NB4 (cell line): Measurements from ENCODE around the gene SULT2A1.
"Not testable (repeated sequence)": the region's sequence is repeated elsewhere in the genome, so short reads cannot be mapped to it uniquely, and the experiment has no call there.

Source experiments
- DNase-seq: peaks from one replicate; pipeline ENCODE4 v3.0.0; 2010; ENCODE audit warnings: low read depth
- H3K4me3 ChIP-seq: one replicate; pipeline ENCODE4 v1.5.1; 2011; ENCODE audit warnings: mild to moderate bottlenecking, low read depth, low read length, moderate library complexity
- MAX ChIP-seq: IDR thresholded peaks from 2 replicates; pipeline ENCODE4 v1.6.1; 2011; ENCODE audit warnings: low read depth, low read length
- MYC ChIP-seq: IDR thresholded peaks from 2 replicates; pipeline ENCODE4 v1.6.1; 2011; ENCODE audit warnings: low read depth, low read length
- POLR2A ChIP-seq: IDR thresholded peaks from 2 replicates; pipeline ENCODE4 v1.6.1; 2011; ENCODE audit warnings: mild to moderate bottlenecking; ENCODE audit not compliant: insufficient read length; ENCODE audit errors: extremely low read depth
- TF ChIP-seq, protein P1 (sequence below): IDR thresholded peaks from one replicate; pipeline ENCODE4 v1.5.1; 2012; ENCODE audit warnings: low read depth, low read length

The SULT2A1 gene

GRCh38 chr19:47886010-47886559 is at the start of gene SULT2A1:
Gene SULT2A1 (minus strand): TSS chr19:47886315. CDS start chr19:47886257, 58 bp downstream.
- TF ChIP-seq MYC = no peak
- TF ChIP-seq MAX = no peak
- no peak for TF ChIP-seq POLR2A
- TF ChIP-seq, protein P1, sequence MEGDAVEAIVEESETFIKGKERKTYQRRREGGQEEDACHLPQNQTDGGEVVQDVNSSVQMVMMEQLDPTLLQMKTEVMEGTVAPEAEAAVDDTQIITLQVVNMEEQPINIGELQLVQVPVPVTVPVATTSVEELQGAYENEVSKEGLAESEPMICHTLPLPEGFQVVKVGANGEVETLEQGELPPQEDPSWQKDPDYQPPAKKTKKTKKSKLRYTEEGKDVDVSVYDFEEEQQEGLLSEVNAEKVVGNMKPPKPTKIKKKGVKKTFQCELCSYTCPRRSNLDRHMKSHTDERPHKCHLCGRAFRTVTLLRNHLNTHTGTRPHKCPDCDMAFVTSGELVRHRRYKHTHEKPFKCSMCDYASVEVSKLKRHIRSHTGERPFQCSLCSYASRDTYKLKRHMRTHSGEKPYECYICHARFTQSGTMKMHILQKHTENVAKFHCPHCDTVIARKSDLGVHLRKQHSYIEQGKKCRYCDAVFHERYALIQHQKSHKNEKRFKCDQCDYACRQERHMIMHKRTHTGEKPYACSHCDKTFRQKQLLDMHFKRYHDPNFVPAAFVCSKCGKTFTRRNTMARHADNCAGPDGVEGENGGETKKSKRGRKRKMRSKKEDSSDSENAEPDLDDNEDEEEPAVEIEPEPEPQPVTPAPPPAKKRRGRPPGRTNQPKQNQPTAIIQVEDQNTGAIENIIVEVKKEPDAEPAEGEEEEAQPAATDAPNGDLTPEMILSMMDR = no peak
- no peak within 1 kb of the TSS for H3K4me3 ChIP-seq
- no peak for DNase-seq

- H3K4me3 ChIP-seq, DNase-seq: not testable (repeated sequence)
These were observed 42.5 kb upstream of the SULT2A1 start for GRCh38 chr19:47928581-47928980.

DNA sequence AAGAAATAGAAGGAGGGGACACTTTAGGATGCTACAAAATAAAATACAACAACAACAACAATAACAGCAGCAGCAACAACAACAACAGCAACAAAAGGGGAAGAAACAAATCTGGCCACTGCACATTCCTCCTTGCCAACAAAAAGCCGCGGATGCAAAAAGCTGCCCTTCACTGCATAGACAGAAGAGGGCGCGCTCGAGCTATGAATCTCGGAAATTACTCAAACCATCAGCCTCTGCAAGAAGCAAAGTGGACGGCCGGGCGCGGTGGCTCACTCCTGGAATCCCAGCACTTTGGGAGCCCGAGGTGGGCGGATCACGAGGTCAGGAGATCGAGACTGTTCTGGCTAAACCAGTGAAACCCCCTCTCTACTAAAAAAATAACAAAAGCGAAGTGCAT is 34.0 kb upstream of the SULT2A1 start:
- not testable (repeated sequence) for H3K4me3 ChIP-seq, DNase-seq

DNA sequence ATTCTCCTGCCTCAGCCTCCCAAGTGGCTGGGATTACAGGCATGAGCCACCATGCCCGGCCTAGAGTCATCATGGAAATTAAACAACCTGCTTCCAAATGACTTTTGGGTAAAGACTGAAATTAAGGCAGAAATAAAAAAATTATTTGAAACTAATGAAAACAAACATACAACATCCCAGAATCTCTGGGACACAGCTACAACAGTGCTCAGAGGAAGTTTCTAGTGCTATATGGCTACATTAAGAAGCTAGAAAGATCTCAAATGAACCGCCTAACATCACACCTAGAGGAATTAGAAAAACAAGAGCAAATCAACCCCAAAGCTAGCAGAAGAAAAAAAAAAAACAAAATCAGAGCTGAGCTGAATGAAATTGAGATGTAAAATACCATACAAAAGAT is 24.1 kb upstream of the SULT2A1 start:
- not testable (repeated sequence) for H3K4me3 ChIP-seq, DNase-seq

- not testable (repeated sequence) for DNase-seq
These were observed 23.2 kb upstream of the SULT2A1 start for GRCh38 chr19:47909350-47909749.

GRCh38 chr19:47901370-47901769 is 15.3 kb upstream of the SULT2A1 start:
- TF ChIP-seq POLR2A (no peak), MYC (no peak), MAX (no peak)
- TF ChIP-seq, protein P1 = no peak
- no peak overlapping the region for H3K4me3 ChIP-seq
- no peak for DNase-seq

More at GRCh38 chr19:47909350-47909749, 23.2 kb upstream of the SULT2A1 start:
- not testable (repeated sequence) for H3K4me3 ChIP-seq

DNA sequence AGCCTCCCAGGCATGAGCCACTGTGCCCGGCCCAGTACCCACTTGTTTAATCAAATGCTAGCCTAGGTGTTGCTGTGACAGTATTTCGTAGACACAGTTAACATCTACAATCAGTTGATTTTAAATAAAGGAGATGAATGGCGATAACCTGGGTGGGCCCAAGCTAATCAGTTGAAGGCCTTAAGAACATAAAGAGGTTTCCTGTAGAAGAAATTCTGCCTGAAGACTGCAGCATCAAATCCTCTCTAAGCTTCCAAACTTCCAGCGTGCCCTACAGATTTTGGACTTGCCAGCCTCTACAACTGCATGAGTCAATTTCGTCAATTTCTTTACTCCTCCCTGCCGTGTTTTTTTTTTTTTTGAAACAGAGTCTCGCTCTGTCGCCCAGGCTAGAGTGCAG is 13.2 kb upstream of the SULT2A1 start:
- no peak overlapping the region for H3K4me3 ChIP-seq
- TF ChIP-seq, protein P1 = no peak
- TF ChIP-seq POLR2A (no peak), MYC (no peak), MAX (no peak)
- no peak for DNase-seq

GRCh38 chr19:47897861-47898260 is 11.7 kb upstream of the SULT2A1 start:
- DNase-seq = no peak
- no peak overlapping the region for H3K4me3 ChIP-seq
- TF ChIP-seq MYC = no peak
- TF ChIP-seq POLR2A = no peak
- TF ChIP-seq, protein P1 = no peak
- TF ChIP-seq MAX = no peak
